Cardiac muscle cell (in vitro differentiated cells and primary cell): ENCODE results near the gene MCRS1. TPM values are rescaled to one million over a fixed set of nuclear protein-coding genes. Genes with fewer than 3 reads are reported as not detected.
A peak's percentile ranks its signal among the peaks of the same experiment; 100 is the strongest.

ENCODE experiments used
- DNase-seq, 2 donors: peaks; one replicate each; pipeline versions ENCODE4 v3.0.0 to v3.0.0-alpha.2; 2010 to 2017; ENCODE audit warnings: low read depth in 1 of 2, low spot score in 1 of 2
- H3K27ac ChIP-seq: fragments of 200-600 bp; sonication (generic); 2 replicates; pipeline ENCODE4 v1.5.1; 2016
- H3K27me3 ChIP-seq: fragments of 200-600 bp; sonication (generic); 2 replicates; pipeline ENCODE4 v1.6.0; 2016; ENCODE audit warnings: control low read depth
- H3K36me3 ChIP-seq: fragments of 200-600 bp; sonication (generic); 2 replicates; pipeline ENCODE4 v1.5.1; 2016; ENCODE audit warnings: control low read depth
- H3K4me1 ChIP-seq: fragments of 200-600 bp; sonication (generic); 2 replicates; pipeline ENCODE4 v1.8.1; 2017; ENCODE audit warnings: low read depth, mild to moderate bottlenecking, mixed run types
- H3K4me3 ChIP-seq: fragments of 200-600 bp; sonication (generic); 2 replicates; pipeline ENCODE4 v1.5.1; 2016; ENCODE audit warnings: mild to moderate bottlenecking
- H3K9me3 ChIP-seq: fragments of 200-600 bp; sonication (generic); 2 replicates; pipeline ENCODE4 v1.5.1; 2017; ENCODE audit warnings: low read depth, mild to moderate bottlenecking, control low read depth
- polyA plus RNA-seq: library from polyadenylated mRNA; unstranded; fragments of >200 nt; fragmentation: Nextera tagmentation; extraction: Ambion mirVana; gene quantifications from 2 replicates; pipeline ENCODE4 v1.2.1, GENCODE V29; 2016
- total RNA-seq: library from RNA; depleted of rRNA; stranded (reverse); fragments of >200 nt; gene quantifications from 2 replicates; pipeline ENCODE4 v1.2.3, GENCODE V29; 2016
- TF ChIP-seq, protein P1 (sequence below): IDR thresholded peaks from 2 replicates; pipeline ENCODE4 v1.5.1; 2012; ENCODE audit warnings: low read depth, mild to moderate bottlenecking, low read length

The MCRS1 gene
- total and polyA plus RNA-seq, 2 experiments from 2014 or later: 75.6 to 104 TPM

DNA sequence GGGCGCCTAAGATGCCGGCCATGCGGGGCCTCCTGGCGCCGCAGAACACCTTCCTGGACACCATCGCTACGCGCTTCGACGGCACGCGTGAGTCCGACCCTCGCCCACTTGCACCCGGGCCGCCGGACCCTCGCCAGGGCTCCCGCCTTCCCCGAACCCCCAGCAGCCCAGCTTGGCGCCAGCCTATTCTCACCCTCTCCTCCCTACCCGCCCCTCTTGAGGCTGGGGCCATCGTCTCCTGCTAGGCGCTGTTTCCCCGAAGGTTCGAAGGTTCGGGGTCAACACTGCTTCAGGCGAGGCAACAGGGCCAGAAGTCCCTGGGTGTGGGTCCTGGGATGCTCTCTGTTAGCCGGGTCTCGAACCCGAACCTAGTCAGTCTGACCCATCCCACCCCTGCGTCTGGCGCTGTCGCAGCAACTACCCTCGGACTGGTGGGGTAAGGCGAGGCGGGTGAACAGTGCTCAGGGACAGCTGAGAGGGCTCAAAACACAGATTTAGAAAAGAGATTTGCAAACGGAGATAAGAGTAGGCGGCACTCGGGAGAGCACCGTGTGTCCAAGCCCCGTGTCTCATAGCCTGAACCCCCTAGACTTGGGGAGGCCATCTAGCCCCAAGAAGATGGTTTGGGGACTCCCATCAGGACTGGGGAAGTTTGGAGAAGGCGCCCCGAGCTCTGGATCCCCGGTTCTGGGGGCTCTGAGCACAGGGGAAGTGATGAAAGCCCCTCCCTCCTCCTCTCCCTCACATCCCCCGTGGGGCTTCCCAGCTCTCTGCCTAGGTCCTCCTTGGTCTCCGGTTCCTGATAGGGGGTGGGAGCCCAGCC lies 28.3 kb downstream of the MCRS1 start:
- no peak for DNase-seq
- peaks cover 100% of the 10 kb centered on the region for H3K27me3 ChIP-seq
- H3K36me3 ChIP-seq: no peaks in the 10 kb centered on the region
- H3K27ac ChIP-seq: no peak overlapping the region
- H3K4me3 ChIP-seq: no peak overlapping the region
- H3K4me1 ChIP-seq: peaks cover 4% of the 10 kb centered on the region
- TF ChIP-seq, protein P1, sequence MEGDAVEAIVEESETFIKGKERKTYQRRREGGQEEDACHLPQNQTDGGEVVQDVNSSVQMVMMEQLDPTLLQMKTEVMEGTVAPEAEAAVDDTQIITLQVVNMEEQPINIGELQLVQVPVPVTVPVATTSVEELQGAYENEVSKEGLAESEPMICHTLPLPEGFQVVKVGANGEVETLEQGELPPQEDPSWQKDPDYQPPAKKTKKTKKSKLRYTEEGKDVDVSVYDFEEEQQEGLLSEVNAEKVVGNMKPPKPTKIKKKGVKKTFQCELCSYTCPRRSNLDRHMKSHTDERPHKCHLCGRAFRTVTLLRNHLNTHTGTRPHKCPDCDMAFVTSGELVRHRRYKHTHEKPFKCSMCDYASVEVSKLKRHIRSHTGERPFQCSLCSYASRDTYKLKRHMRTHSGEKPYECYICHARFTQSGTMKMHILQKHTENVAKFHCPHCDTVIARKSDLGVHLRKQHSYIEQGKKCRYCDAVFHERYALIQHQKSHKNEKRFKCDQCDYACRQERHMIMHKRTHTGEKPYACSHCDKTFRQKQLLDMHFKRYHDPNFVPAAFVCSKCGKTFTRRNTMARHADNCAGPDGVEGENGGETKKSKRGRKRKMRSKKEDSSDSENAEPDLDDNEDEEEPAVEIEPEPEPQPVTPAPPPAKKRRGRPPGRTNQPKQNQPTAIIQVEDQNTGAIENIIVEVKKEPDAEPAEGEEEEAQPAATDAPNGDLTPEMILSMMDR: no peak
- H3K9me3 ChIP-seq: no peaks in the 10 kb centered on the region

GRCh38 chr12:49538510-49539403 lies 29.2 kb downstream of the MCRS1 start, which contains the start of gene KCNH3:
Gene KCNH3 (plus strand): TSS chr12:49539030. CDS start chr12:49539417, 387 bp downstream.
- Histone ChIP-seq H3K36me3 (no peaks in the 10 kb centered on the region), H3K27ac (no peak within 1 kb of the TSS), H3K4me3 (peak within 1 kb of the TSS; percentile 36), H3K9me3 (no peaks in the 10 kb centered on the region), H3K4me1 (peaks cover 4% of the 10 kb centered on the region), H3K27me3 (peaks cover 95% of the 10 kb centered on the region)
- peak; percentile 76 to 78 for DNase-seq
- TF ChIP-seq, protein P1: no peak

- no peaks in the 10 kb centered on the region for H3K36me3 ChIP-seq
- TF ChIP-seq, protein P1: no peak
- H3K27ac ChIP-seq: no peak overlapping the region
- DNase-seq: peak in 1 of 2 donors; percentile 53
- no peaks in the 10 kb centered on the region for H3K9me3 ChIP-seq
- peak overlapping the region; percentile 36 for H3K4me3 ChIP-seq
- peaks cover 4% of the 10 kb centered on the region for H3K4me1 ChIP-seq
- H3K27me3 ChIP-seq: peaks cover 87% of the 10 kb centered on the region
These were observed 30.0 kb downstream of the MCRS1 start for GRCh38 chr12:49537752-49538509.

DNA sequence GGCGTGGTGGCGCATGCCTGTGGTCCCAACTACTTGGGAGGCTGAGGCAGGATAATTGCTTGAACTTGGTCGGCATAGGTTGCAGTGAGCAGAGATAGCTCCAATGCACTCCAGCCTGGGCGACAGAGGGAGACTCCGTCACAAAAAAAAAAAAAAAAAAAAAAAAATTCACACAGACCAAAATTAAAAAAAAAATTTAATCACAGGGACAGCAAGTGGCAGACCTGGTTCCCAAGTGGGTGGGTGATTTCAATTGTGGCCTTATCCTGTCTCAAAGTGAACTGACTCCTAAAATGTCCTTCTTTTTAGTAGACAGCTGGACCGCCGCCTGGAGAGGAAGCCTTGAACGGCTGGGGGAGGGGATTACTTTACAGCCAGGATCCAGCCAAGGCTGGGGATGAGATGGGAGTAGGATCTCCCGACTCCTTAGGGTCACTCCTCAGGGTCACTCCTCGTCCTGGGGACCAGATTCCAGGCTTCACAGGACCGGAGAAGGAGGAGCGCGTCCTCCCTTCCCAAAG lies 30.7 kb downstream of the MCRS1 start:
- Histone ChIP-seq H3K9me3 (no peaks in the 10 kb centered on the region), H3K27ac (no peak overlapping the region), H3K4me1 (peaks cover 4% of the 10 kb centered on the region), H3K36me3 (no peaks in the 10 kb centered on the region), H3K4me3 (peak overlapping the region; percentile 36), H3K27me3 (peaks cover 80% of the 10 kb centered on the region)
- DNase-seq: no peak
- TF ChIP-seq, protein P1: no peak
